ENCODE results near the gene RSPO4.

- TF ChIP-seq CTCF (conservative IDR thresholded peaks at IDR 0.05; ENCODE audit: low read depth, low read length) = no peak
- no peak for TF ChIP-seq EZH2 (IDR thresholded peaks at IDR 0.05; ENCODE audit: borderline replicate concordance, low read depth, low read length, poor library complexity, severe bottlenecking)
Observed at GRCh38 chr20:963795-964194, 38.3 kb downstream of the RSPO4 start.
